HG03432 (cell line): ENCODE data around the gene EME2.
"Not testable (repeated sequence)": the region's sequence is repeated elsewhere in the genome, so short reads cannot be mapped to it uniquely, and the experiment has no call there.

Source experiments
- ATAC-seq: cut with Tn5 transposase; IDR thresholded peaks from one replicate; pipeline ENCODE4 v1.9.1; 2021; ENCODE audit warnings: mild to moderate bottlenecking, moderate library complexity; ENCODE audit not compliant: unreplicated experiment

The EME2 gene

GRCh38 chr16:1772362-1772907 is at the start of gene EME2:
Gene EME2 (plus strand): TSS chr16:1772810. CDS start chr16:1773228, 418 bp downstream.
- no peak for ATAC-seq

- no peak for ATAC-seq
Measured at GRCh38 chr16:1723450-1724147, 49.0 kb upstream of the EME2 start.

GRCh38 chr16:1724491-1724890 is 48.1 kb upstream of the EME2 start:
- no peak for ATAC-seq

GRCh38 chr16:1726661-1727502 is 45.7 kb upstream of the EME2 start:
- no peak for ATAC-seq

GRCh38 chr16:1727651-1728624 is 44.7 kb upstream of the EME2 start:
- ATAC-seq: no peak

GRCh38 chr16:1729026-1729425 is 43.6 kb upstream of the EME2 start:
- ATAC-seq: no peak

GRCh38 chr16:1729445-1729844 is 43.2 kb upstream of the EME2 start:
- no peak for ATAC-seq

- no peak for ATAC-seq
Measured at GRCh38 chr16:1731073-1731472, 41.5 kb upstream of the EME2 start.

- ATAC-seq: no peak
Measured at GRCh38 chr16:1731603-1732002, 41.0 kb upstream of the EME2 start.

GRCh38 chr16:1732071-1732470 is 40.5 kb upstream of the EME2 start:
- no peak for ATAC-seq

GRCh38 chr16:1732551-1732987 is 40.0 kb upstream of the EME2 start:
- not testable (repeated sequence) for ATAC-seq

- no peak for ATAC-seq
Measured at GRCh38 chr16:1734123-1734522, 38.5 kb upstream of the EME2 start.

- ATAC-seq: no peak
Measured at GRCh38 chr16:1734816-1735215, 37.8 kb upstream of the EME2 start.

GRCh38 chr16:1740234-1740633 is 32.4 kb upstream of the EME2 start:
- ATAC-seq: no peak

- no peak for ATAC-seq
Measured at GRCh38 chr16:1740781-1741490, 31.7 kb upstream of the EME2 start.

- ATAC-seq: no peak
Measured at GRCh38 chr16:1741553-1742165, 31.0 kb upstream of the EME2 start.

GRCh38 chr16:1743376-1744337 is 29.0 kb upstream of the EME2 start:
- no peak for ATAC-seq

- no peak for ATAC-seq
Measured at GRCh38 chr16:1744338-1744840, 28.2 kb upstream of the EME2 start.
